Stimulated activated effector memory CD8-positive, alpha-beta T cell treated with anti-CD3 and anti-CD28 coated beads, Interleukin-12 subunit alpha, Interleukin-12 subunit beta, amount 100 ng/mL, for 72 hours (primary cell): ENCODE data around the gene CNNM3.

ENCODE experiments used
- ATAC-seq: fragments of 150-1000 bp; cut with Tn5 transposase; 2 replicates; pipeline ENCODE4 v1.10.0; 2021
- DNase-seq, 2 donors: peaks; one replicate each; pipeline ENCODE4 v3.0.0; 2021 to 2022; ENCODE audit warnings: low spot score in 2 of 2
- H3K27ac Mint-ChIP-seq: one replicate; pipeline ENCODE4 v1.8.0; 2022; ENCODE audit warnings: mild to moderate bottlenecking, mixed read lengths
- H3K36me3 Mint-ChIP-seq: one replicate; pipeline ENCODE4 v1.8.0; 2022; ENCODE audit warnings: mild to moderate bottlenecking, mixed read lengths
- H3K4me1 Mint-ChIP-seq: one replicate; pipeline ENCODE4 v1.8.0; 2022; ENCODE audit warnings: mixed read lengths
- H3K4me3 Mint-ChIP-seq: one replicate; pipeline ENCODE4 v1.8.0; 2022; ENCODE audit warnings: mild to moderate bottlenecking, mixed read lengths
- H3K9me3 Mint-ChIP-seq: one replicate; pipeline ENCODE4 v1.8.0; 2022; ENCODE audit warnings: mixed read lengths

CNNM3 gene

DNA sequence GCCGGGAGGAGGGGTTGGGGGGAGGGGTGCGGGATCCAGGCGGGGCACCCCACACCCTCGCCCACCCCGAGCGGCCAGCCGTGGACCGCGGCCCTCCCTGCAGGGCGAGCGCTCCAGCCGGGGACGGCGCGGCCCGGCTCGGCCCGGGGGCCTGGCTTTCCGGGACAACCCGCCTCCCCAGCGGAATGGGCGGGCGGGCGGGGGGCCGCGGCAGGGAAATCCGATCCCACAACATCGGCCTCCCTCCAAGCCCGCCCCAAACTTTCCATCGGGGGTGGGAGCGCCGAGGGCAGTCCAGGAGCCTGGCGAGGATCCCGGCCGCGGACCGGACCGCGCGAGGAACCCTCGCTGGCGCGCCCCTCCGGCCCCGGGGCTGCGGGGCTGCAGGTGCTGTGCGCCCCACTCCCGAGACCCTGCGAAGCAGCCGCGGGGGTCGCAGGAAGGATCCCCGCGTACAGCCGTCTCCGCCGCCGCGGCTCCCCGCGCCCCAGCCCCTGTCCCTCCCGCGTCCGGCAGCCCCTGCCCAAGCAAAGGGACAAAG lies 53.3 kb downstream of the CNNM3 start:
- Mint-ChIP-seq H3K9me3 (no peaks in the 10 kb centered on the region), H3K27ac (no peak overlapping the region), H3K4me1 (peaks cover 43% of the 10 kb centered on the region), H3K4me3 (peak overlapping the region; percentile 81), H3K36me3 (peaks cover 29% of the 10 kb centered on the region)
- ATAC-seq (no peak), DNase-seq (no peak)

DNA sequence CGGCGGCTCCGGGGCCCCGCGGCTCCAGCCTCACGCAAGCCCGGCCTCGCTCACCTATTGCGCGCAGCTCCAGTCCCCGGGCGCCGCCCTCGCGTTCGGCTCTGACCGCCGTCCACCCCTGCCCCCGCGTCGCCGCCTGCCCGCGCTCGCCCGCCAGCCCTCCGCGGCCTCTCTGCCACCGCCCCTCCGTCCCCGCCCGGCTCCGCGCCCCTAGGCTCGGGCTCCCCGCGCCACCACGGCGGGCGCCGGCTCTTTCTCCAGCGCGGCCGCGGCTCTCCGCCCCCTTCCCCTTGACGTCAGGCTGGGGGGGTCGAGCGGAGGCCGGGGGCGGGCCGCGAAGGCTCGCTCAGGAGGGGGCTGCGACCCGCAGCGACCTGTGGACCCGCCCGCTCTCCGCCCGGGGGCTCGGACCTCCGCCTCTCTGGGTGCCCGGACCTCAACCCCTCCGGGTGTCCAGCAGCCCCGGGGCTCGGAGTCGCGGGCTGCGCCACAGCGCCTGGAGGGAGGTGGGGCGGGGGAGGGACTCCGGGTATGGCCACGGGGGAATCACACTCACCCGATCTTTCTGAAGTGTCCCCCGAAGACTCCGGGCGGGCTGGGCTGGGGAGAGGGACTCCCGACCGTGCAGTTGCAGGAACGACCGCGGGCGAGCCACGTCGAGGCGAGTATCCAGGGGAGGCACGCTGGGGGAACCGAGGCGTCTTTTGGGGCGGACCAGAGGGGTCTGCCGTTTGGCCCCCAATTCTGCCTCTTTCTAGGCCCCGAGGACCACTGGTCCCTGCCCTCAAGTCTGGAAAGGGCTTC lies 54.0 kb downstream of the CNNM3 start, which contains the start of gene SEMA4C:
Gene SEMA4C (minus strand): TSS at position 259 of the 804 bp plus-strand sequence. CDS start 2,194 bp downstream, outside the sequence.
- DNase-seq, result peak; percentile 54 to 75
- H3K4me1 Mint-ChIP-seq, result peaks cover 46% of the 10 kb centered on the region
- no peaks in the 10 kb centered on the region for H3K9me3 Mint-ChIP-seq
- peak; percentile 51 for ATAC-seq
- peak within 1 kb of the TSS; percentile 78 for H3K27ac Mint-ChIP-seq
- H3K36me3 Mint-ChIP-seq, result peaks cover 23% of the 10 kb centered on the region
- H3K4me3 Mint-ChIP-seq, result peak within 1 kb of the TSS; percentile 81

DNA sequence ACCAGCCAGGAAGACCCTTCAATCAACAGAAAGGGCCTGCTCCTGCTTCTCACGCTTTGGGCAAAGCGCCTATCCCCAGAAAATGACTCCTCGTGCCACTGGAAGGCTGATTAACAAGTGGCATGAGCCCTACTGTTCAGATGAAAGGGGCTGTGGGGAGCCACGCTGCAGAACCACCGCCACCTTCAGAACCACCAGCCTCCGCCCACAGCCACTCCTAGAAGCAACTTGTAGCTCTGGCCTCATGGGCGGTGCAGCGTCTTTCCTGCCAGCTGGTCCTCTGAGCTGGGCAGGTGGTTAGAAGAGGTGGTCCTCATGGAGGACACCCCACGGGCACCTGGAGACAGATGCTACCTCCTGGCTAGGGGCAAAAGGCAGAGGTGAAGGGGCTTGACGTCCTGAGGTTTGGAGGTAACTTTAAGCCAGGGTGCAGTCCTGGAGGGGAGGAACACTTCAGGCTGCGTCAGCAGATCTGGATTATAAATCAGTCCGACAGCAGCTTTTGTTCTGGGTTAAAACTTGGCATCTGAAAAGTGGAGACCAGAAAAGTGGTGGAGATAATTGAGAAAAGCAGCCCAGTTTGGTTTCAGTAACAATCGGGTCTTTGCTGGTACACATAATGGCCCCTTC lies 54.7 kb downstream of the CNNM3 start:
- Mint-ChIP-seq H3K36me3 (peaks cover 16% of the 10 kb centered on the region), H3K27ac (peak overlapping the region; percentile 78), H3K9me3 (no peaks in the 10 kb centered on the region), H3K4me3 (peak overlapping the region; percentile 77), H3K4me1 (peaks cover 53% of the 10 kb centered on the region)
- DNase-seq (peak; percentile 40 to 68), ATAC-seq (peak; percentile 62)

DNA sequence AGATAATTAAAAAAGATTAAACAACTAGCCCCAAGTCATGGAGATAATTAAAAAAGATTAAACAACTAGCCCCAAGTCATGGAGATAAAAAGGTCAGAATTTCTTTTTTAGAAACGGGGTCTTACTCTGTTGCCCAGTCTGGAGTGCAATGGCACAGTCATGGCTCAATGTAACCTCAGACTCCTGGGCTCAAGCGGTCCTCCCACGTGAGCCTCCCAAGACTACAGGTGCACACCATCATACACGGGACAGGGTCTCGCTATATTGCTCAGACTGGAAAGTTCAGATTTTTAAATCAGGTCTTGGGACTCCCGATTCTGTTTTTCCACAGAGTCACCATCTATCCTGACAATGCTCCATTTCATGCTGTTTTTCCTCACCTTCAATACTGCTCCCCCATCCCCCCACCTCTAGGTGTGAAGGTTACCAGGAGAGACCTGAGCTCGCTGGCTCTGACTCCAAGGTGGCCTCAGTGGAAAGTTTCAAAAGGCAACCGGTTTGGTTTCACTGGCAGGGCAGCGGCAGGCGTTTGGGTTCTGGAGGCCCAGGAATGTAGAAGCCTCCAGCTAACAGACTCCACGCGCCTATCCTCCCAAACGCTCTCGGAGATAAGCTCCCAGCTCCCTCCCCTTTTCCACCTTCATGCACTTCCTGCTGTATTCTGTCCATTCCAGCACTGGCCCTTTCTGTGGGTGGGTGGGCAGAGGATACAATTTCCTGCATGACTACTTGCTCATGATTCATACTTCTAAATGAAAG lies 56.7 kb downstream of the CNNM3 start:
- H3K9me3 Mint-ChIP-seq, result no peaks in the 10 kb centered on the region
- H3K36me3 Mint-ChIP-seq, result peaks cover 10% of the 10 kb centered on the region
- no peak for ATAC-seq
- no peak overlapping the region for H3K27ac Mint-ChIP-seq
- H3K4me1 Mint-ChIP-seq, result peaks cover 50% of the 10 kb centered on the region
- no peak for DNase-seq
- no peak overlapping the region for H3K4me3 Mint-ChIP-seq

DNA sequence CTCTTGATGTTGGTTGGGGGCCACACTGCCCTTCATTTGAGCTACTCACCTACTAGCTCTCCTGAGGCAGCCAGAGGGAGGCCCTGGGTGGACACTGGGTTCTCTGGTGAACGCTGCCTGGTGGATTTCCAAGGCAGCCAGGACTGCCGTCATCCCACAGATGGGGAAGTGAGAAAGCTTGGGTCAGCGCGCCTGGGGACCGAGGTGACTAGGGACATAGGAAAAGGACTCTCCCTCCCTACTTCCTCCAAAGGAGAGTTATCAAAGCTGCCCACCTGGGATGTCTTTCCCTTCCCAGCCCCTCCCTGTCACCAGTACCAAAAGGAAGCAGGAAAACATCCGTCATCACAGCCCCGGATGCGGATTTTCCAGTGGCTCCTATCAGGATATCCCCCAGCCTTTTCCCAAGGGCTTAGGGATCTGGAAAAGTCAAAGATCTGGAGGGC lies 57.6 kb downstream of the CNNM3 start:
- Mint-ChIP-seq H3K27ac (peak overlapping the region; percentile 86), H3K36me3 (peaks cover 5% of the 10 kb centered on the region), H3K4me3 (no peak overlapping the region), H3K9me3 (no peaks in the 10 kb centered on the region), H3K4me1 (peaks cover 47% of the 10 kb centered on the region)
- no peak for DNase-seq
- ATAC-seq, result no peak

DNA sequence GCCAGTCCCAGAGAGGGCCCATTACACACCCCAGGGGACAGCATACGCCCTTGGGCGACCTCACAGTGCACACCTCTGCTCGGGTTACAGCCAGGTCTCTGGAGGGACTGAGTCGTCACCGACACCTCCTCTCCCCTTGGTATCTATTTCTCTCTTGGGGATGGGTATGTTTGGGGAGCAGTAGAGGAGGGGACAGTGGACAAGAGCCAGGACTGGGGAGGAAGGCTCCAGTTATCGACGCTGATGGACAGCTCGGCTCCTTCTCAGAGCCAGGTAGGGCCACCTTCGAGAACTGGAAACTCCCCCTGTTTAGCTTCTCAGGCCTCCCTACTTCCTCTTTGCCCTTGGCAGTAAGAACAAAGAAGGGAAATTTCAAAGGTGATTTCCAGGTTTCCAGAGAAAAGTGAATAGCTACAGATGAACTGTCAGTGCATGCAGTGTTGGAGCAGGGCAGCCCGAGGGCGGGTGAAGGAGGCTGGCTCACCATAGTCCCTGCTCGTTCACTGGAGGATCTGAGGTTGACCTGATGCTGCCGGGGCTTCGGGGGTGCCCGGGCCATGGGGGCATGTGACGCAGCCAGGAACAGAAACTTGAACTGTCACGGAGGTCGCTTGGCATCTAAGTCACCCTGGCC lies 58.2 kb downstream of the CNNM3 start:
- DNase-seq (no peak), ATAC-seq (peak; percentile 27)
- H3K9me3 Mint-ChIP-seq, result no peaks in the 10 kb centered on the region
- peaks cover 5% of the 10 kb centered on the region for H3K36me3 Mint-ChIP-seq
- H3K27ac Mint-ChIP-seq, result peak overlapping the region; percentile 86
- H3K4me1 Mint-ChIP-seq, result peaks cover 47% of the 10 kb centered on the region
- no peak overlapping the region for H3K4me3 Mint-ChIP-seq

DNA sequence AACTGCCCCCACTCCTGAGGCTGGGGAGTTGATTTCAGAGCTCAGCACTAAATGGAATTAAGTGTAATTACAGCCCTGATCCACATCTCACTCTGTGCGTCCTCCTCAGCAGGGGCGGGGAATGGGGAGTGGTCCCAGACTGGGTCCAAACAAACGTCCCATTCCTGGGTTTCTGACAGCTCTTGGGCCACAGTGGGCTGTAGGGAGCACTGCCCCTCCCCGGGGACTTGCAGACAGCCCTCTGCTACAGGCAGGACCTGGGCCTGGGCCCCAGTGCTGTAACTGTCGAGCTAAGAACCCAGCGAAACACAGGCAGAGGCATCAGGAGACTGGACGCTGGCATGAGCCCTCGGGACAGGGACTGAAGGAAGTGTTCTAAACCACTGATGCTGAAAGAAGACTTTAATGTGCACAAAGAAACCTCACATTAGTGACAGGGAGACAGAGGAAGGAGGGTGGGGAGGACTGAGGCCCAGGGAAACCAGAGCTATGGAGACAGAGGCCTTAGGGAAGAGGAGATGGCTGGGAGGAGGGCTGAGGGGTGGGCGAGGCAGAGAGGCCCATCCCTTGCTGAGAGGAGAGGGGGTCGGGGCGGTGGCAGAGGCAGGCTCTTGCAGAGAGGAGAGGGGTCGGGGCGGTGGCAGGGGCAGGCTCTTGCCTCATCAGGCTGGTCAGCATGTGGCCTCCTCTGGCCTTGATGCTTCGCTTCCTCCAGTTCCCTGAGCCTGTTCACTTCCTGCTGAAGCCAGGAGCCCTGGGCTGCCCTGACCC lies 59.6 kb downstream of the CNNM3 start:
- DNase-seq, result no peak
- H3K27ac Mint-ChIP-seq, result peak overlapping the region; percentile 32
- no peaks in the 10 kb centered on the region for H3K9me3 Mint-ChIP-seq
- H3K36me3 Mint-ChIP-seq, result peaks cover under 1% of the 10 kb centered on the region
- H3K4me1 Mint-ChIP-seq, result peaks cover 43% of the 10 kb centered on the region
- ATAC-seq, result no peak
- no peak overlapping the region for H3K4me3 Mint-ChIP-seq

DNA sequence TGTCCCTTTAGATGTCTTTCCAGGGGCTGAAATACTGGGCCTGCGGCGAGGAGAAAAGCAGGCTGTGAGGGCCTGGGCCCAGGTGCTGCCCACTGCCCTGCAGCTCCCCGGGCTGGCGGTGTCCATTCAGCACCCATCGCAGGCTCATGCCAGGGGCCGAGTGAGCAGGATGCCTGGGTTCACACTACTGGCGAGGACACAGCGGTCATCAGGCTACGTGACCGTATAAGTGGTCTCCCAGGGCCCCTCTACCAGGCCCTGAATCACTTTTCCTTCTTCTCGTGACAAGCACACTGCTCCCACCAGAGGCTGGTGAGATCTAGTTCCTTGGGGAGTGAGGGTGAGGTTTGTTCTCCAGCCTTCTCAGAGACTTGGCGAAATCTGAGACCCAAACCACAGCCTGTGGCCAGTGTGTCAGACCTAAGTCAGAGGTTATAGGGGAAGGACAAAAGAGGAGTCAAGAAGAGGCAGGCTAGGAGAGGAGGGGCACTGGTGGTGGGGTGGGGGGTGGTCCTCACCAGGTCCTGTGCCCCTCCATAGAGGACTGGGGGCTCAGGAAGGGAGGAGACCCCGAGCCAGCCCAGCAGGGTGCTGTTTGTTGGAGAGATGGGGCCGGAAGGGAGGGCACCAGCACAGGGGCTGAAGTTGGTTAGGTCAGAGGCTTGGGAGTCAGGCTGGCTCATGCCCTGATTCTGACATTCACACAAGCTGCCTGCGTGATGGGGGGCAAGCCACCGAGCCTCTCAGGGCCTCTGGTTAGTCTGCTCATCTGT lies 60.4 kb downstream of the CNNM3 start:
- no peaks in the 10 kb centered on the region for H3K9me3 Mint-ChIP-seq
- peak; percentile 50 for ATAC-seq
- peaks cover 39% of the 10 kb centered on the region for H3K4me1 Mint-ChIP-seq
- peak overlapping the region; percentile 40 for H3K27ac Mint-ChIP-seq
- H3K36me3 Mint-ChIP-seq, result no peaks in the 10 kb centered on the region
- H3K4me3 Mint-ChIP-seq, result no peak overlapping the region
- DNase-seq, result no peak

DNA sequence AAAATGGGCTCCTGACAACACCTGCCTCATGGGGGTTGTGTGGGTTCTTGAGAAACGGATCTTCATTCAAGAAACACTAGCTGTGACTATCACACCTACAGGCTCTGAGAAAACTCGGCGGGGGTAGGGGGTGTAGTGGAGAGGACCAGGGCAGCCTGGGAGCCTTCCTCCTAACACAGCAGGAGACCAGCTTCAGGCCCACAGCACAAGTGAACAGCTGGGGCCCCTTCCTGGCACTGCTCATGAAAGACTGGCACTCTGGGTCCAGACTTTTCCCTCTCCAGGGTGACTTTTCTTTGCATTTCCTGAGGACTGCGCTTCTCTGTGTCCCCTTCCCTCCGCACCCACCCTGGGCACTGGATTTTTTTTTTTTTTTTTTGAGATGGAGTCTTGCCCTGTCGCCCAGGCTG lies 61.0 kb downstream of the CNNM3 start:
- peak overlapping the region; percentile 40 for H3K27ac Mint-ChIP-seq
- no peak overlapping the region for H3K4me3 Mint-ChIP-seq
- no peaks in the 10 kb centered on the region for H3K9me3 Mint-ChIP-seq
- peaks cover 39% of the 10 kb centered on the region for H3K4me1 Mint-ChIP-seq
- no peak for DNase-seq
- ATAC-seq, result no peak
- H3K36me3 Mint-ChIP-seq, result no peaks in the 10 kb centered on the region

DNA sequence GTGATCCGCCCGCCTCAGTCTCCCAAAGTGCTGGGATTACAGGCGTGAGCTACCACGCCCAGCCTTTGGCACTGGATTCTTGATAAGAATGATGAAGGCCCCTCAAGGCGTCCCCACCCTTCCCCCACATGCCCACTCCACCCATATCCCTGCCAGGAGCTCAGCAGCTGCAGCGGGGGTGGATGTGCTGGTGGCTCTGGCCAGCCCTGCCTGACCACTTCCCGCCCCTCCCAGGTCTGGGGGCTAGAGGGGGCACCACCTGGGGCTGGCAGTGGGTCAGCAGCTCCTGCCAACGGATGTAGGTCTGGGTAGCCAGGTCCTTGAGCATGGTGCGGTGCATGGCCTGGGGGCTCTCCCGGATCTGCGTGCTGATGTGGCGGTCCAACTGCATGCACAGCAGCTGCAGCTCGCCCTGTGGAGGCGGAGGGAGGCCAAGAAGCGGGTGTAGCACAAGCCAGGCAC lies 61.6 kb downstream of the CNNM3 start:
- Mint-ChIP-seq H3K9me3 (no peaks in the 10 kb centered on the region), H3K4me3 (no peak overlapping the region), H3K36me3 (no peaks in the 10 kb centered on the region), H3K4me1 (peaks cover 38% of the 10 kb centered on the region), H3K27ac (no peak overlapping the region)
- DNase-seq, result no peak
- ATAC-seq, result no peak

DNA sequence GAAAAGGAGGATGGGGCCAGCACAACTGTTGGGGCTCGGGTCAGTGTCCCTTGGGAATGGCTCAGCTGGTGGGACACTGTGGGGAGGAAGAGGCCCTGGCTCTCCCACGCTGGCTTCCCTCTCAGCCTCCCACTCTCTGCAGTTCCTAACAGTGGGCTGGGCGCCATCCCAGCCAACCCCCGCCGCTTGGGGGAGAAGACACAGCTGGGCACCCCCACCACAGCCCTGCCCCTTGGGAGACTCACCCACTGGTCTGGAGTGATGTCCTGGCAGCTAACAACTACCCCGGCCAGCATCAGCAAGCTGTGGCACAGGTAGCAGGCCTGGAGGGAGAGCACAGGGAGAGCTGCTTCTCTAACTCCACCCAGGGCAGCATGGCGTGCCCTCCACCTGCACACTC lies 62.1 kb downstream of the CNNM3 start:
- H3K9me3 Mint-ChIP-seq, result no peaks in the 10 kb centered on the region
- ATAC-seq (no peak), DNase-seq (no peak)
- no peak overlapping the region for H3K27ac Mint-ChIP-seq
- no peak overlapping the region for H3K4me3 Mint-ChIP-seq
- H3K4me1 Mint-ChIP-seq, result peaks cover 32% of the 10 kb centered on the region
- H3K36me3 Mint-ChIP-seq, result no peaks in the 10 kb centered on the region

DNA sequence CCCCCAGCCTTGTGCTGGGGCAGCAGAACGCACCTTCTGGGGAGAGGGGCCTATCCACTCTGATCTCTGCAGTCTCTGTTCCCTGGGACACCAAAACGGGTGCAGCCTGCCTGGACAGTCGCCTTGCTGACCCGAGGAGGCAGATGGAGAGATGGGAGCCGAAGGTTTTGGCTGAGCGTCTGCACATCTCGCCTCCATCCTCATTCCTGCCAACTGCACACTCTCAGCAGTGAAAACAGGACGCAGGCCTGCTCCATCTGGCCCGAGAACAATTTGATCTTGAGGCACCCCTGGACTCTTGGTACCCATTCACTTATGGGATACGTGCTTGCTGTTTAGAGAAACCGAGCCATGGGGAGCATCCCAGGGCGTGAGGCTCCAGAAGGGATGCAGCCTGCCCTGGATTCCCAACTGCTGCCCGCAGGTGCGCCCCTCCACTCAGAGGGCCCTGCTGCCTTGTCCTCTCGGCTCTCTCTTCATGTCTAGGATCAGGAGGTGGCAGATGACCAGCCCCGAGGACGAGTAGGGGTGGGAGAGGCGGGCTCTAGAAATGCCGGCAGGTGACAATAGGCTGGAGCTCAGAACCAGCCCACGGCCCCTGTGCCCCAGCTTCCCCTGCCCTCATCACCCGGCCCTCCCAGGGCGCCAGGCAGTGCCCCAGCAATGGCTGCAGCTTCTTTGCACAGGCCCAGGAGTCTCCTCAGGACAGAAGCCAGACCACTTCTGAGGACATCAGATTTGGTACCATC lies 62.9 kb downstream of the CNNM3 start:
- H3K27ac Mint-ChIP-seq, result no peak overlapping the region
- H3K9me3 Mint-ChIP-seq, result no peaks in the 10 kb centered on the region
- H3K36me3 Mint-ChIP-seq, result no peaks in the 10 kb centered on the region
- DNase-seq (no peak), ATAC-seq (no peak)
- H3K4me3 Mint-ChIP-seq, result no peak overlapping the region
- H3K4me1 Mint-ChIP-seq, result peaks cover 25% of the 10 kb centered on the region

DNA sequence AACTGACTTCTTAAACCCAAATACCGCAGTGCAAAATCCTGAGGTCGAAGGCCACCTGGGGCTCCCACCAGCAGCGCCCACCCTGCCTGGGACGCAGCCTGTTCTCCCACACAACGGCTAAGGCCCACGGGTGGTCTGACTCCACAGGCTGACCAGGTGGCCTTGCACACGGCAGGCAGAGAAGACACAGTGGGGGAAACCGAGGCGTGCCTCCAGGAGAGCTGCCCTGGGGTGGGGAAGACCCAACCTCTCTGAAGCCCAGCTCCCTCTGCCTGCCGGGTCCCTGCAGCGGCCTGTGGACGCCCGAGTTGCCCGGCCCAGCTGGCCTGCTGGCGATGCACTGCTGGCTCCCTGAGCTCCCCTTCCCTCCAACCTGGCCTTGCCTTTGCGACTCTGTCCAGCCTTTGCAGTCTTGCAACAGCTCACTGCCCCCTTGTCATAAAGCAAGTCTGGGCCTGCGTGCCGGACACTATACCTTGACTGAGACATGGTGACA lies 63.5 kb downstream of the CNNM3 start:
- Mint-ChIP-seq H3K4me3 (no peak overlapping the region), H3K4me1 (peaks cover 20% of the 10 kb centered on the region), H3K27ac (no peak overlapping the region), H3K36me3 (no peaks in the 10 kb centered on the region), H3K9me3 (no peaks in the 10 kb centered on the region)
- DNase-seq, result no peak
- ATAC-seq, result no peak
